ENCODE results near the gene NUDC.
A peak's percentile ranks its signal among the peaks of the same experiment; 100 is the strongest.
"Not testable (repeated sequence)": the region's sequence is repeated elsewhere in the genome, so short reads cannot be mapped to it uniquely, and the experiment has no call there.

NUDC gene

DNA sequence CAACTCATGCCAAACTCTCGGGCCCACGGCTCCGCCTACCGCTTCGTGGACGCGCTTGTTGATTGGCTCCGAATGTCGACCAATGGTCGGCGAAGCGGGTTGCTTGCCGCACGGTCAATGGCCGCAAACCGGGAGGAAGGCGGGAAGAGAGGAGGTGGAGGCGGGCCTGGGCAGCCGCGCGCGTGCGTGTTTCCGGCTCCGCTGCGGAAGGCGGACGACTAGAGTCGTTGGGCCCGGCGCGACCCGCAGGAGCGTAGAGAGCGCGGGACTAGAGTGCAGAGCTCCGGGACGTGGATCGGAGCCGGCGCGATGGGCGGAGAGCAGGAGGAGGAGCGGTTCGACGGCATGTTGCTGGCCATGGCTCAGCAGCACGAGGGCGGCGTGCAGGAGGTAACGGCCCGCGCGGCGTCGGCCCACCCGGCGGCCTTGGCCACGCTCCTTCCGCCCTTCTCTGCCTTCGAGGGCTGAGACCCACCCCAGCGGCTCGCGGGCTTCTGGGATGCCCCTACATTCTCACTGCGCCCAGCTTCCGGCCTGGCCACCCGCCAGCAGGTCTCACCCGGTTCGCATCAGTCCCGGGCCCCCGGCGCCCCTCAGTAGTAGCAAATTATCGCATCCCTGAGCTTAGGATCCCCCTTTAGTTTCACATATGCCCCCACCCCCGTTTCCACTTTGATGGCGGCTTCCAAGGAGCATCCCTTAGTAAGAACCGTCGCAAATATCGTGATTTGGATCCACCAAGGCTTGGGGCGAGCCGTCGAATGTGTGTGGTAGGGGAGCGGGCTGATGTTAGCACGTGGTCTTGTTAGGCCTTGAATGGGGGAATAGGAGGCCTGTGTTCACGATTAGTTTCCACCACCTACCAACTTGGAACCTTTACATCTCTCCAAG lies at the start of gene NUDC:
Gene NUDC, plus strand, starts transcription at position 204 of the 891 bp plus-strand sequence. Its CDS starts 106 bp downstream, at position 310.
- peak; percentile 93 to 98 for DNase-seq

- DNase-seq = not testable (repeated sequence)
These were observed 48.4 kb upstream of the NUDC start for GRCh38 chr1:26873097-26873496.

- no peak for DNase-seq
These were observed 46.6 kb upstream of the NUDC start for GRCh38 chr1:26874896-26875295.

GRCh38 chr1:26877326-26877725 lies 44.2 kb upstream of the NUDC start:
- no peak for DNase-seq

GRCh38 chr1:26879793-26880192 lies 41.8 kb upstream of the NUDC start:
- DNase-seq = no peak

DNA sequence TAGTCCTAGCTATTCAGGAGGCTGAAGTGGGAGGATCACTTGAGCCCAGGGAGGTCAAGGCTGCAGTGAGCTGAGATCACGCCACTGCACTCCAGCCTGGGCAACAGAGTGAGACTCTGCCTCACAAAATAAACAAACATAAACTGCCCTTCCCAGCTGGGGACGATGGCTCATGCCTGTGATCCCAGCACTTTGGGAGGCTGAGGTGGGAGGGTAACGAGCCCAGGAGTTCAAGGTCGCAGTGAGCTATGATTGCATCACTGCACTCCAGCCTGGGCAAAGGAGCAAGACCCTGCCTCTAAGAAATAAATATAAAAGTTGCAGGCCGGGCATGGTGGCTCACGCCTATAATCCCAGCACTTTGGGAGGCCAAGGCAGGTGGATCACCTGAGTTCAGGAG lies 39.9 kb upstream of the NUDC start:
- not testable (repeated sequence) for DNase-seq

GRCh38 chr1:26882696-26883463 lies 38.7 kb upstream of the NUDC start:
- DNase-seq = no peak

DNA sequence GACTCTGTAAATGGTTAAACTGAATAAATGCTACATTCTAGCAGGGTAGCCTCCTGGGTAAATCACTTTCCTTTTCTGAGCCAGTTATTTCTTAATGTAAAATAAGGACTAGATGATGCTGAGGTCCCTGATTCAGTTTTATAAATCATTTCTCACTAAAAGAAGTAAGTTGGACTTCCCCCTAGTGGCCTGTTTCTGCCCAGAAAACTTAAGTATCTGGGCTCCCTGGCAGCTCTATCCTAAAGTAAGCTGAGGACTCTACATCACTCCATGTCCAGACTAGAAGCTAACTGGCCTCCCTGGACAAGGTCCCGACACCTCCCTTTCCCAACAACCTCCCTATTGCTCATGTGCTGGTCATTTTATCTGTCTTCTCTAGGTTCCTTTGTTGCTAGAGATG lies 34.4 kb upstream of the NUDC start:
- no peak for DNase-seq

DNA sequence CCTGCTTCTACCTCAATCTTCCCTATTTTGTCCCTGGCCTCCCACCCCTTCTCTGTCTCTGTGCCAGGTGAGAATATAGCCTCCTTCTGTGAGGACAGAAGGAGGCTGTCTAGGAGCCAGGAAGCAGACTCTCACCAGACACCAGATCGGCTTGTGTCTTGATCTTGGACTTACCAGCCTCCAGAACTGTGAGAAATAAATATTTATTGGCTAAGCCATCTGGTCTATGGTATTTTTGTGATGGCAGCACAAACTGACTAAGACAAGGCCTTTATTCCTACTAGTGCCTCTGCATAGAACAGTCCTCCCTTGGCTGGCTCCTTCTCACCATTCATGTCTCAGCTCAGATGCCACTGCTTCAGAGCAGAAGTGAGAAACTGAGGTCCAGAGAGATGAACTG lies 33.3 kb upstream of the NUDC start:
- DNase-seq = no peak

DNA sequence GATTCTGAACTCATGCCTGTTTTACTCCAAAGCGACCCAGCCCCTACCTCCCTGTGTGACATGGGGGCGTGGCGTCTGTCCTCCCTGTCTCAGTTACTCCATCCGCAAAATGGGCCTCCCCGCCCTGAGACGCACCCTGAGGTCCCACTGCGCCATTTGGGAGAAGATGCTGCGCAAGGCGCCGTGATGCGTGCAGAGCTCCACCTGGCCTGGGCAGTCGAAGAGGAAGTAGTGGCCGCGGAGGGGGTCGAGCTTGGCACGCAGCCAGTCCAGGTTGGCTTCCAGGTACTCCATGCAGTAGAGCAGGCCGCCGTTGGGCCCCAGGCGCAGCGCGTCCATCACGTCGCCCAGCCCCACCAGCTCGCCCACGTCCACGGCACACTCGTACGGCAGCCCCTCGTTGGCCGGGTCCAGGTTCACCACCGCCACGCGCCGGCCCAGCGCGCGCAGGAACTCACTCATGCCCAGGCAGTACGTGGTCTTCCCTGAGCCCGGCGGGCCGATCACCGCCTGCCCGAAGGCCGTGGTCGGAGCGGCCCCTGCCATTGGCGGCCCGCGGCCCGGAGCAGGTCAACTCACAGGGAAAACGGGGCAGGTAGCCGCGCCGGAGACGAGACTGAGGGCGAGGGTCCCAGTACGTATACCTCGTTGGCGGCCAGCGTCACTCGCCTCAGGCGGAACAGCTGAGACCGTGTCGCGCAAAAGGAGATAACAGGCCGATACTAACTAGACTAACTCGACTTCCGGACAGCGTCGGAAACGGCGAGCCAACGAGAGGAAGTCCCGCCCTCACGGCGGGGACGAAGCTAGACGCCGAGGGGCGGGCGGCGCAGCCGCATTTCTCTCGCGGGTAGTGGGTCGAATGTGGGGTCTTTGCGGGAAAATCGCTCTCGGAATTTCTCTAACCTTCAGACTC lies 31.7 kb upstream of the NUDC start, which contains the start of gene GPN2:
Gene GPN2, minus strand, starts transcription at position 733 of the 916 bp plus-strand sequence. Its CDS starts 187 bp downstream, at position 546.
- DNase-seq = peak; percentile 50 to 83

GRCh38 chr1:26890467-26890796 lies 31.1 kb upstream of the NUDC start:
- no peak for DNase-seq

DNA sequence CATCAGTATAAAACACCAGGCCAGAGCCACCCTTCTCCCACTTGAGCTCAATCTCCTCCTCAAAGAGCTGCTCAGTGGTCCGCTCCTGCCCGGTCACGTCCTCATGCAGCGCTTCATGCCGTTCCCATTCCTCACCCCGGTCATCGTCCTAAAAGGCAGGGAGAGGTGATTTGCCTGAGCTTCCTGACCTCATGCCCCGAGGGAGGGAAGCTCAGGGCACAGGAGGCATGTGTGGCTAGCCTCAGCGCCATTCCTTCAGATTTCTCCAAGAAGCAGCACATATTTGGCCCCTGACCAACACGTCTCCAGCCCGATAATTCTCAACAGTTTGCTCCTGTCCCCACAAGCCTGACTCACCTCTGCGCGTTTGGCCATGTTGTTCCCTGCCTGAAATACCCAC lies 27.3 kb upstream of the NUDC start:
- no peak for DNase-seq

- DNase-seq = no peak
These were observed 24.2 kb upstream of the NUDC start for GRCh38 chr1:26897351-26897750.

DNA sequence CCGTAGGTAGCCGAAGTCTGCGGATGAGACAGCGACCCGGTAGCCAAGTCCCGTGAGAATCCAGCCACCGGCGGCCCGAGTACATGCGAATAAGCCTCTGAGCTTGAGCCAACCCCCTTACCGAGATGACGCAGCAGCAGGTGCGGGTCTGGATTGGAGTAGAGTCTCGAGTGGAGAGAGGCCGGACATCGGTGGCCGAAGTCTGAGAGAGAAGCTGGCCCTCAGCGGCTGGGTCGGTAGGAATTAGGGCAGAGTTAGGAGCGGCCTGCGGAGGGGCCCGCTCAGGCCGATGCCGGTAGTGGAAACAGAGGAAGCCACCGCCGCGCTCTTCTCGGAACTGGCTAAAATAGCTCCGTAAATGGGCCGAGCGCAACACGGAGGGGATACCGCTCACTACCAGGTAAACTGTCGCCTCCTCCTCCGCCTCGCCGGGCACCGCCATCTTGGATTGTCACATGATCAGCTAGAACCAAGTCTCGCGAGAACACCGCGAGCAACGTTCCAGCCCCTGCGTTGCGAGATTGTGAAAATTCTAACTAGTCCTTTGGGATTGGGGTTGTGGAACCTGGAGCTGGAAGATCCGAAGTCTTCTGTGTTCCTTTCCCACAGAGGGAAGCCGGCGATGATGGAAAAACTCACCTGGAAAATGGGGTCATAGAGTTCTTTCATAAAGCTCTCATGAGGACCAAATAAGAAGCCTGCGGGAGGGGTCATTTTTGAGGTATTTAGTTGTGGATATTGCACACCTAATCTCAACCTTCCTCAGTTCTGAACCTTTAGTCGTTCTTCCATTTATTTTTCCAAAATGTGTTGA lies 21.3 kb upstream of the NUDC start, which contains the start of gene GPATCH3:
Gene GPATCH3, minus strand, starts transcription at position 467 of the 814 bp plus-strand sequence. Its CDS starts 25 bp downstream, at position 442.
- DNase-seq = peak; percentile 88 to 96

- no peak for DNase-seq
These were observed 20.6 kb upstream of the NUDC start for GRCh38 chr1:26900815-26901511.

GRCh38 chr1:26907071-26907917 lies 14.2 kb upstream of the NUDC start:
- no peak for DNase-seq

DNA sequence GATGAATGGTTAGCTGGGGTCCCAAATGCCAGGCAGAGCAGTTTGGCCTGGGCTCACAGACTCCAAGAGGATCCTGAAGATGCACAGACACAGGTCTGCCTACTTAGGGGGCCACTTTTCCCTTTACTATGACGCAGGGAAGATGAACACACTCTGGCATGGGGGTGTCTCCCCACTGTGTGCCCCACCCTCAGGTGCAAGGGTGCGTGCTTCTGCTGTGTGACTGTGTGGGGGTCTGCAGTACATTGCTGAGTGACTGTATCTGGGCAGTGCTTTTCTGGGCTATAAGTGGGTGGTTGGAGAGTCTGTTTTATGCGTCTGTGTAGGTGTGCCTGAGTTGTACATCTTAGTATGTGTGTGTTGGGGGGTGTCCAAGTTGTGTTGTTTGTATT lies 11.6 kb upstream of the NUDC start:
- DNase-seq = no peak

DNA sequence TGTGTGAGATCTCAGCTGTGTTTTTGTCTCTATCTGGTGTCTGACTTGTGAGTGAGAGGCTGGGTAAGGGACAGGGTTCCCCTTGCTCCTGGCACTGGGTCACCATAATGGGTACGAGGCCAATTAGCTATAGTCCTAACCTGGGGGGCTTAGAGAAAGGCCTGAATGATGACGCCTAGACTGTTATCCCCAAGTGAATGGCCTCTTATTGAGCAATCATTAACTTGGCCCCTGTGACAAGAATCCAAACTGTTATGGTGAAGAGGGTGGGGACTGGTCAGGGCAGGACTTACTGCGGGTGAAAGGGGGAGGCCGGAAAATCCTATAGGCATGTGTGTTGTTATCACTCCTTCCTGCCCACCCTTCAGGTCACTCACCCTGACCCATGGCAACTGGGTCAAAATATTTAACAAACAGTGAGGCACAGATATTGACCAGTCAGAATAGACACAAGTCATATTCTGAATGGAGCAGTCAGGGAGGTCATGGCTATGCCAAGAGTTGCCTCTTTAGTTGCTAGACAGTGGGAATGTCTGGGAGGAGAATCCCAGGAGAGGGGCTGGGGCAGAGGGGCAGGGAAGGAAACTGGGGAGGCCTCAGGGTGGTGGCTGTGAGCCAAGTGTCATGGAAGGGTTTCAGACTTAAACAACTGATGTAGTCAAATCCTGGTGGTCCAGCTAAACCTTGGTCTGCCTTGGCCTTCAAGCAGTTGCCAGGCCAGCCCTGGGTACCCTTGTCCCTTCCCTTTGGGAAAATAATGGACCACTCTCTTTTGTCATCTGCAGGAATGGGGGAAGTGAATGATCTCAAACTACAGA lies 11.0 kb upstream of the NUDC start:
- no peak for DNase-seq

Measured in NCI-H526 (cell line).